Activated gamma-delta T cell (primary cell): ENCODE results near the gene RASEF.

ENCODE experiments used
- DNase-seq: peaks from one replicate; lab custom pipeline; 2025; lab: John Stamatoyannopoulos, UW

Gene RASEF

DNA sequence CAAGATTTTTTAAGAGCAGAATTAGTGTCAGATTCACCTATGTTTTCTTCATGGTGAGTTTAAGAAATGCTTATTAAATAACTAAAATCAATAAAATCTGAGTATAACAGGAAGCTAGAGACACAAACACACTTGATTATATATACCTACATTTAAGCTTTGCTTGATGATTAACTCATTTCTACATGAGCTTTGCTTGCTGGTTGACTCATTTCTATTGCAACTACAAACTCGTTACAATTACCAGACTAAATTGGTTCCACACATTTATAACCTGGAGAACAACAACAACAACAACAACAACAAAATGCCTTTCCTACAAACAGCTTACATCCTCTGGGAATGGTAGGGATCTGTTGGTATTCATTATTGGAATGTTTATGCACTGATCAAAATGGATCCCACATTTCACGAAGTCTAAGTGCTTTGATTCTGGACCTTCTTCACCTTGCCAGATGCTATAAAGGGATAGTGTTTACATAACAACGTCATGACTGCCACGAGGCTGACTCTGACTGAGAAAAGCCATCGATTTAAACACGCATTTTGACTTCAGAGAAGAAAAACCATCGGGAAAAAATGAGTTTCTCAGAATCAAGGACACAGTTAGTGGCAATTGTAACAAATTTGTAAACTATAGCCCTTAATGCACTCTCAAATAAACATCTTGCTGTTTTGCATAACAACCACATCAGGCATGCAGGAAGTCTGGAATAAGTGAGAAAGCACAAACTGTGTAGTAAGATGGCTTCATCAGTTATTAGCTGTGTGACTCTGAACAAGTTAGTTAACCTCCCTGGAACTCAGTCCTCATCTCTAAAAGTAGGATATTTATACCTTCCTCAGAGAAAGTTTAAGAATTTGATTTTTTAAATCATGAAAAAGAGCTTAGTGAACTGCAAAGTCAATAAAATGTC lies 49.8 kb downstream of the RASEF start:
- DNase-seq: no peak

DNA sequence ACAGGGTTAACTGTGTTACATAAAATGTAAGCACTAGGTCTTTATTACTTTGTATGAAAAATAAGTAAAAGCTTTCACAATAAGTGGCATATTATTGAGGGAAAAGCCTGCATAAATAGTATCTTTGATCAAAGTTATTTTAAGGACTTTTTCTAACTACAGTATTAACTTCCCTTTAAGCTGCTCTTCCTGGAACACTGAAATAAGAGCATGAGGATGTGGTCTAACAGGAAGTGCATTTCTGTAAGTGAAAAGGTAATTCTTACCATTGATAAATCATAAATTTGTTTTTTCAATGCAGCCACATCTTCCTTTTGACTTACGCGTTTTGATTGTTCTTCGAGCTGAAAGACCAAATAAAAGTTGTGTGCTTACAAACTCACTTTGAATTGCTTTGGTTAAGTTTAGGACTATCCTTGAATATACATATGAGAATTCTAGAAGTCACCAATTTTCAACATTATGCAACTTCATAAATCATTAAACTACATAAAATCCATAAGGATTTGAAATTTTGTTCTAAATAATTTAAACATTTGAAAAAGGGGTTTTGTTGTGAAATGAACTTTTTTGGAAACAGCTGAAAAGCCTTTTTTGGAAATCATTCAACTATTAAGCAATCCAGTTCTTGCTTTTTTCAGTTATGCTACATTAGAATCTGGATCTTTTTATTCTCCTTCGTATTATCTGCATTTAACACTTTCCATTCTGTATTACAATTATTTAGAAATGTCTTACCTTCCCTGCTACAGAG lies 50.6 kb downstream of the RASEF start:
- DNase-seq: no peak

DNA sequence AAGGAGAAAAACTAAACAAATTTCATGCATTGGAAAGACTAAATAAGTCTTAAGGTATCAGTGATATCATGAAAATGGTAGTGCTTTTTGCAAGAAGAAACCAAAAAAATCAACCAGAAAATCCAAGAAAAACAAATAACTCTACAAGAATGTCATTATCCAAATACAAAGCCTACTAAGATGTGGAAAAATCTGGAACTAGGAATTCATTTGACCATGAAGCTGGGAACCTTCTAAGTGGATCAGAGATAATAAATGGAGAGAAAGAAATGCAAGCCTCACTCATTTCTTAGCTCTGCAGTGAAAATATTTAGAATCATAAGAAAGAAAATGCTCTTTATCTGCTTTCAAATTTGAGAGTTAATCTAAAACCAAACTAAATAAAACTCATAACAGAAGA lies 51.3 kb downstream of the RASEF start:
- no peak for DNase-seq

DNA sequence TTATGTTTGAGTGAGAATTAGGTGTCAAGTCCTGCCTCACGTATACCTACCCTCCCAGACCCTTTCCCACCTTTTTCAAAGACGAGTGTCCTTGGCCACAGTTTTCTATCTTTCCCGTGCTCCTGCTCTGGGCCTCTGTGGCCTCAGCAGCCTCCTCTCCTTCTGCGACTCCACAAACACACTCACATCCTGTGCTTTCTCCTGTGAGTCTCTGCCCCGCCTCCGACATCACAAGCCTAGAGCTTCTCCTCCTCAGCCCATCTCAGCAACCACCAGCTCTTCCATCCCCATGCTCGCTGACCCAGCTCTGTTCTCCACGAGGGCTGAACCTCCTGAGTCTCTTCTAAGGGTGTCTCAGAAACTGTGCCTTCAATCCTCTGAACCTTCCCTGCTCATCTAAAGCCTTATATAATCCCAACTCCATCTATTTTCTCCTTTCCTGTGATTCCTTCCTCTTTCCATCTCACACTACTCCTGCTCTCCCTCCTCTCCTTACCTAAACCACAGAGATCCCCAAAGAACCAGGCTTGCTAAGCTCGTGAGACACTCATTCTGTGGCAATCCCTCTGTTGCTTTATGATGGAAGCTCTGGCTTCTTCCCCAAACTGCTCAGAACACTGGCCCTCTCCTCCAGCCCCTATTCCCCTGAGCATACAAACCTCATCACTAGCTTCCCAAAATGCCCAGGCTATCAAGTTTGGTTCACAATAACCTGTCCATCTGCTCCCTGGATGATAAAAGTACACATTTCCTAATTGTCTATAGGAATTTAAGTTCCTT lies 55.2 kb downstream of the RASEF start:
- DNase-seq: no peak

DNA sequence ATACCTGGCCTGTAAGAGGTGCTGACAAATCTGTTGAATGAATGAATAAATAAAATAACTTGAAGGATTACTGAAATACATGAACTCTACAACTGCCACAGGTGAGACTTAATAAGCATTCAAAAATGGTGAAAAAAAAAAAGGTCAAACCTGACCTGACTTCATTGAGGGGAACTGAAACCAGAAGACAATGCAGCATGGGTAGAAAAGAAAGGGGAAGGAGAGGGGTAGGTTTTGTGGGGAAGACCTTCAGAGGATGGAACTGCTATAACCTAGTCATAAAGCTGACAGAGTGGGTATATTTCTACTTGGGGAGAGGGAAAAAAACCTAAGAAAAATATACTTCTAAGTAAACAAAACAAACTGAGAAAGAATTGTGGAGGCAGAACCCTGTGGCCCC lies 56.6 kb downstream of the RASEF start:
- no peak for DNase-seq

DNA sequence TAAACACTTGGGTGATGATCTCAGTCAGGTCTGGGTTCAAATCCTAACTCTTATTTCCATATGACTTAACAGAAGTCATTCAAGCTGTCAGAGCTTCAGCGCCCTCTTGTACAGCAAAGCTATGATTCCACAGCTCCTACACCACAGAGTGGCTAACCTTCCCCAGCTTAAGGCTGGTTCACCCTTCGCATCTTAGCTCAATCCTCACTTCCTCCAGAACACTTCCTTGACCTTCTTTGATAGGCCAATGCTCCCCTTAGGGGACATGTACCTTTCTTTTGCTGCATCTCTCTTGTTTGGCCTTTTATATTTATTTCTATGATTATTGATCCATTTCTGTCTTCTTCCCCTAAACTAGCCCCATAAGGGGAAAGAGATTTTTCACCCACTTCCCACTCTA lies 57.0 kb downstream of the RASEF start:
- no peak for DNase-seq

DNA sequence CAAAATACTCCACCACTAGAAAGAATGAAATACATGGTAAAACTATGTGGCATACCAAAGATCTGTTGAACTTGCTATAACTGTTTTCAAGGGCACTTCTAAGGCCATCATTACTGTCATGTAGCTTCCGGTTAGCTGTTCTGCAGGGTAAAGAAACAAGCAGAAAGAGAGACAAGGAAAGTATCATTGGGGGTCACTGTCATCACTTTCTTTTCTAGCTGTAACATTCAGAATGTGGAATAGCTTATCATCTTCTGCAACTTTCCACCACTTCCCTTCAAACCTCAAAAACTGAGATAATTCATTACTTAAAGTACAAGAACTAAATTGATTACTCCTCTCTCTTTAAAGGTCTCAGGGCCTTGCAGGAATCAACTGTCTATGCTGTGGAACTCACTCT lies 57.6 kb downstream of the RASEF start:
- no peak for DNase-seq

DNA sequence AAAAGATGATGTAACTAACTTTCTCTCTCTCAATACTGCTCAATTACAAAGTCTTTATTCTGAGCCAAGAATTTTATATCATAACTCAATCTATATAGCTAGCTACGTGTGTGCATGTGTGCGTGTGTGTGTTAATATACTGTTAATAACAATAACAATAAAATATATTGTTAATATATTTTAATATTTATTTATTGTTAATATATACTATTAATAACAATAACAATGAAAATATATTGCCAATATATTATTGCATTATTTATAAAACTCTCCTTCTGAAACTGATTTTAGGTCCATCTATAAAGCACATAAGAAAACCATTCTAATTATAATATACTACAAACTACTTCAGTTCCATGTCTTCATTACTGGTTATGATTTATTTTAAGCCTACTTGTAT lies 60.6 kb downstream of the RASEF start:
- DNase-seq: no peak

DNA sequence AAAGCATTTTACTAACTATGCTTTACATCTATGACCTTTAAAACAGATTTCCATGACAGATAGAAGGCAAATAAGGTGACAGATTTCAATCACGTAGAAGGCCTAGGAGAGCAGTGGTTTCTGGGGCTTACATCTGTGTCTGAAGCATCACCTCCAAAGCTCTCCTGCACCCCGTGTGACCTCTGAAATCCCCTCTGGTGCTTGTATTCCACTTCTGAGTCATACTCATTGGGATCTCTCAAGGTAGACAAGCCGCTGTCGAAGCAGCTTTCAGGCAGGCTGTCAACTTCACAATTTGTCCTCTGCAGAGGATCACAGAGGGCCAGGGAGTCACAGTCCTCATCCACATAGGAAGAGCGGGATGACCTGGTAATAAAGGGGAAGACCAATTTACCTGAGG lies 62.2 kb downstream of the RASEF start:
- no peak for DNase-seq

DNA sequence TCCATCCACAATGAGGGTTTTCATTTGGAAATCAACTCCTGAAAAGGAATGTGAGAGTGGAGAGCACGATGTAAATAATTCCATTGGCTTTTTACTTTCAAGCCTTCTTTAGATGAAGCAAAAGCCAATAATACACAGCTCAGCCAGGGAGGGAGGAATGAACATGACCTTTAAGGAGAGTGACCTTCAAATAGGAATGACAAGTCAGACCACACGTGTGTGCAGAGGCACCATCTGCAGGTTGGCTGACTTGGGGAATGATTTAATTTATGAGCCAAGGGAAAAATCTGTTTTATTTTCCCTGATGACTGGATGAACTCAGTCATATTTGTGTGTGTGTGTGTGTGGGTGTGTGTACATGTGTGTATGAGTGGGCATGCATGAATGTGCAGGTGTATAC lies 64.5 kb downstream of the RASEF start:
- no peak for DNase-seq

DNA sequence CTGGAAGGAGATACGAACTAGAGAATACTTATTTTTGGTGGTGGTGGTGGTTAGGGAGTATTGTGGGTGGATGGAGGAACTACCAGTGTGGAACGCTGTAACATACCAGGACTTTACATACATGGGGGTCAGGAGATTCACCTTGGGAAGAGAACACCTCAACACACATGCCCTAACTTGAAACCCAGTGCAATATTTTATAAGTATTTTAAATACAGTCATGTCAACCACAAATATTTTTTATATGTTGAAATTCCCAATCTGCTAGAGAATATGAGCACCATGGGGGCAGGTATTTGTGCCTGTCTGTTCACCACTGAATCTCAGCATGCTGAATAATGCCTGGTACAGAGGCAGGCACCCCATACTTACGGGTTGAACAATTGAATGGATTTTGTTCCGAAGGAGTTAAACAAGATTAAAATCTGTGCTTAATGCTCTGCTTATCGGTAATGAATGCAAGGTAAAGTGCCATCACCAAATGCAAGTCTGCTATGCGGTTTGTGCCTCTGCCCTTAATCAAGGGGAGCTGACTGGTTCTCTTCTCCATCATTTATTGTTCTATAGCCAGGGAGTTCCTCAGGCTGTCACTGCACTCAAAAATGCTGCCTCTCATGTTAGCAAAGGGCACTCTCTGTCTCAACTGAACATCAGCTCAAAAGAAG lies 65.3 kb downstream of the RASEF start:
- no peak for DNase-seq

DNA sequence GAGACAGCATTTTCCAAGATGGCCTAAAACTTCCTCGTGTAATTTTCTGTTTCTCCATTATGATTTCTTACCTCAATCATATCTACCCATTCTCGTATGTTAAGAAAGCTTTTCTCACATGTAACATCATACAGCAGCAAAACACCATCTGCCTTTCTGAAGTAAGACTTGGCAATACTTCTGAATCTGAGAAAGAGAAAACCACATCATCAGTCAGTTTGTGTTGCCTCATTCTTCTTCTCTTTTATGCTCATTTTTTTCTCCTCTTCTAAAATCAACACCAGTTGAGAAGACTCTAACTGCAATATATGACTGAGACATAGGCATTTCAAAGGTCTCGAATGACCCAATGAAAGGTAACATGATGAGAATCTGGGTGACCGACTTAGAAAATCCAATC lies 66.0 kb downstream of the RASEF start:
- DNase-seq: no peak

DNA sequence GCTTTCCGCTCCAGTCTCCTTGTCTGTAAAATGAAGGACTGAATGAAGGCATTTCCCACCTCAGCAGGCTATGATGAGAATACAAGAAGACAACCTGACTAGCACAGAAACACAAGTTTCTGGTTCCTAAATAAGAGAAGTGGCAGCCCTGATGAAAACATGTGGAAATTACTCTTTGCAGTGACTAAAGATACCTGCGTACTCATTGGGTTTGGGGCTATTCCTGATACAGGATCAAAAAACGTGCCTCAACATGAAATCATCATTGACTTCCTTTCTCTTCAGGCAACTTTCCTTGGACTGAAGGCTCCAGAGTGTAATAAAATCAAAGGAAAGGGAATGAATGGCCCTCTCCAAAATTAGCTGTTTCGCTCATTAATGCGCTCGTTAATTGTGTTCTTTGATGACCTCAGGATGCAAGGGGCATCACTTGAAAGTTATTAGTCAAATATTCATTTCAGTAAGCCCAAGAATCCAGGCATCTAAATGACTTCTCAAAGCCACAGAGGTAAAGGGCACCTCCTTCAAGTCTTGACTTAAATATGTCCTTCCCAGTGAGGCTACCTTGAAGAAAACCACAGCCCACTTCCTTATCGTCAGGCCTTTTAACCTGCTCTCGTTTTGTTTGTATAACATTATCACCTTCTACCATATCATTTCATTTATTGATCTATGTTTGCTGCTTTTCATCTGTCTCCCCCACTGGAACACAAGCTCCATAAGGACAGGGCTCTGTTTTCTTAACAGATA lies 68.9 kb downstream of the RASEF start:
- no peak for DNase-seq

DNA sequence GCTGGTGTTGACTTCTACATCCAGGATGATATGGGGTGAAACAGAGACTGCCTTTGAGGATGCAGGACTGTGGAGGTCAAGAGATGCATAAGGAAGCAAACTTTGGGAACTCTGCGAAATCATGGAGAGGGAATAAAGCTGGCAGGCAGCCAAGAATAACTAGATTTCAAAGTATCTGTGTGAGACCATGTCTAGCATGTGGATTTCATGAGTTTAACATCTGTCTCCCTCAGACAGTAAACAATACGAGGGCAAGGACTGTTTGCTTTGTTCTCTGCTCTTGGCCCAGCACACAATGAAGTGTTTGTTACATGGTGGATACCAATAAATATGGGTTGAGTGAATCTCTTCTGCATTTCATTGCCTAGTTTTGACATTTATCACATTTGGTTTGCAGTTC lies 71.3 kb downstream of the RASEF start:
- DNase-seq: no peak

DNA sequence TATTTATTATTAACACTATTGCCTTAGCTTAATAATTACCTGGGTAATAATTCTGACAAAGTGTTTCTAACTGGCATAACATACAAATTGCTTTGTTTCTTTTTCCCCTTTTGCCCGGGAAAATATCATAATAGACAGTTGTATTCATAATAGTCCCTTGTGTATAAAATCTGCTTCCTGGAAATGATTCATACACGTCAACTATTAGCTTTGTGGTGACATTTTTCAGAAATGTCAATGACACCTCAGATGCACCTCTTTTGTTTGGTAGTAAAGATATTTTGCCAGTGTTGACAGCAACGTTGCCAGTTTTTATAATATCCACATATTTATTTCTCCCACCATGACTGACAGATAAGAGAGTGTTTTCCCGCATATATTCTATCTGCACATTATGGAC lies 73.0 kb downstream of the RASEF start:
- no peak for DNase-seq

DNA sequence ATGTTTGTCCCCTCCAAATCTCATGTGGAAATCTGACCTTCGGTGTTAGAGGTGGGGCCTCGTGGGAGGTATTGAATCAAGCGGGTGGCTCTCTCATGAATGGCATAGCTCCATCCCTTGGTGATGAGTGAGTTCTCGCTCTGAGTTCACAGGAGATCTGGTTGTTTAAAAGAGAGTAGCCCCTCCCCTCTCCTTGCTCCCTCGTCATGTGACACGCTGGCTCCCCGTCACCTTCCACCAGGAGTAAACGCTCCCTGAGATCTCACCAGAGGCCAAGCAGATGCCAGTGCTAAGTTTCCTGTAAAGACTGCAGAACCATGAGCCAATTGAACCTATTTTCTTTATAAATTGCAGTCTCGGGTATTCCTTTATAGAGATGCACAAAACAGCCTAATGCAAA lies 74.5 kb downstream of the RASEF start:
- no peak for DNase-seq

DNA sequence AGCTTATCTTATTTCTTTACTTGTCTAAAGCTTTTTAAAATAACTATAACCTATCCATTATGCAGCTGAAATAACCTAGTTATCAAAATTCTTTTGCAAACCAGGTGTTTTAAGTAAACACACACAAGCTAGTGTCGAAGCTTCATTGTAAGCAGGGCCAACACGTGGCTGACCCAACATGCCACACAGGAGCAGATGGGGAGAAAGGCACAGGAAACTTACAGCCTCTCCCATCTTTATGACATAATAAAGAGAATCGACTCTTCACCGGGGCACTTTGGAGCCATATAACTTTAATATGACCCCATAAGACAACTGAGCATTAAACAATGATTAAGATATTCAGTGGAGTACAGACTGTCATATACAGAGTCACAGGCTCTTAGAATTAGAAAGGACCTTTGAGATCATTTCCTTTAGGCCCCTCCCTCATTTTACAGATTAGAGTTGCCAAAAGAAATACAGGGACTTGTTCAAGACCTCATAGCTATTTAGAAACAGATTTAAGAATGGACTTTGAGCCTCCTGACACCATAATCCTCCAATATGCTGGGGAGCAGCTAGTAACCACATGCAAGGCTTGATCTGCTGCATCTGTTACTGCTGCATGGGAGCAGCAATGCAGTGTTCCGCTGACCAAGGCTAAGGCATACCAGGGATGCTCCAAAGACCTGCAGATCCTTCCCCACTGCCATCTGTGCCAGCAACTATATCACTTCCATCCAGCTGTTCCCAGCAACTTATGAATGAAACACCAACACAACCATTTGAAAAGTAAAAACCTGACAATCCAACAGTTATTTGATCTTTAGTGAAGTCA lies 75.4 kb downstream of the RASEF start:
- DNase-seq: no peak

DNA sequence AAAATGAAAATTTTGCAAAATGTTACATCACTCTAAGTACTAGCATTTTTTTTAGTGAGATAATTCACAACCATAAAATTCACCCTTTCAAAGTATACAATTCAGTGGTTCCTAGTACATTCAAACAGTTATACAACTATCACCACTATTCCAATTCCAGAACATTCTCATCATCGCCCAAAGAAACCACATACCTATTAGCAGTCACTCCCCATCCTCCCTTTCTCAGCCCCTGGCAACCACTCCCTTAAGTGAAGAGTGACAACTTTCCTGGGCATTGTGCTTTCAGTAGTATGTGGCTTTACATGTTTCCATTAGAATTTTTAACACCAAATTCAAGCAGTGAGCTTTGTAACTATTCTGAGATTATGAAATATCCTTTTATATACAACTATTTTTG lies 81.4 kb downstream of the RASEF start:
- no peak for DNase-seq

DNA sequence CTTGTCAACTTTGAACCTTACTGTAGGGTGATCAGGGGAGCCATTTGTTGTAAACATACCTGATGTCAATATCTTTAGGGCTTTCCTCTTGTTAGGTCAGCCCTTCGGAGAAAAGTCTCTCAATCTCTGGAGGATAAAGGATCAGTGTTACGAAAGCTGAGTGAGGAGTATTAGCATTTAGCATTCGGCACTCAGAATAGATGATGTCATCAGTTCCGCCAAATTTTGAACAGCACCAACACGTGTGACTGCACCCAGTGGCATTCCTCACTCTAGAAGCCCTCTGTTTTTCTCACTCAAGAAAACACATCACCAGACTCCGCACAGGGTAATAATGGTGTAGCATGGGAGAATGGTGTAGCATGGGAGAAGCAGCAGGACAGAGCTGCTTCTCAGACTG lies 87.8 kb downstream of the RASEF start:
- DNase-seq: no peak

DNA sequence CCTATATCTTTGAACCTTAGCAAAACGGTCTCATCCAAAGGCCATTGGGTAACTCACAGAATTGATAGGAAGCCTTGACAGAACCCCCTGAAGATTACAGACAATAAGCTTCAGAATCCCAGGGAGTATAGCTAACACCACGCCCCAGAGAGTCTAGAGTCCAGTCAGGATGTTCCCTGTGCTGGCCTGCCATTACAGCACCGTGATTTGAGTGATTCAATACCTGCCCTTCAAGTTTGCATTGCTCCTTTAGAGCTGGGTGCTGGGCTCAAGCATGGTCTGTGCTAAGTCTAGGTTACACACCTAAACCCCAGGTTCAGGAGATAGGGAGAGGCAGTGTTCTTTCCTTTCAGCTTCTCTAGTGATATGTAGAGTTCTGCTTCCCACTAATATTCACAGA lies 90.5 kb downstream of the RASEF start:
- DNase-seq: no peak
